HG02943 (cell line): ENCODE results near the gene SORBS2.

ENCODE experiments used
- ATAC-seq: cut with Tn5 transposase; IDR thresholded peaks from one replicate; pipeline ENCODE4 v1.9.1; 2021; ENCODE audit warnings: mild to moderate bottlenecking, low read depth, moderate library complexity; ENCODE audit not compliant: unreplicated experiment

Gene SORBS2

DNA sequence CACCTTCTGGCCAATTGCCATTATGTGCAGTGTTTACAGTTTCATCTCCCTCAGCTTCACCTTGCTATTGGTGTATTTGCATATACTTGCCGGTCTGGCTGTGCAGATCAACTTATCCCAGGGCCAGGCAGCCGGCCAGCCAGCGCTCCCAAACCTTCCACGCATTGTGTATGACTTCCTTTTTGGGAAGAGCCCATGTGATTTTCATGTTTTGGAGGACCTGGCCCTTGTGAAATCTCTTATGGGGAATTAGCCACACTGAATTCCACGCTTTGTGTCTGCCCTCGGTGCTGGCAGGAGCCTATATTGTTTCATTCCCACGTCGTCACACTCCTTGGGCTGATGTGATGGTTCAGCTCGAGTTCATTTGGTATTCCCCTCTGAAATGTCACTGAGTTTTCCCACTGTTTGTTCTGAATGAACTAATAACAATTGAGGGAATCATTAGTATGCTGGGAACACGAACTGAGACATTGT is 270.7 kb downstream of the SORBS2 start:
- no peak for ATAC-seq

DNA sequence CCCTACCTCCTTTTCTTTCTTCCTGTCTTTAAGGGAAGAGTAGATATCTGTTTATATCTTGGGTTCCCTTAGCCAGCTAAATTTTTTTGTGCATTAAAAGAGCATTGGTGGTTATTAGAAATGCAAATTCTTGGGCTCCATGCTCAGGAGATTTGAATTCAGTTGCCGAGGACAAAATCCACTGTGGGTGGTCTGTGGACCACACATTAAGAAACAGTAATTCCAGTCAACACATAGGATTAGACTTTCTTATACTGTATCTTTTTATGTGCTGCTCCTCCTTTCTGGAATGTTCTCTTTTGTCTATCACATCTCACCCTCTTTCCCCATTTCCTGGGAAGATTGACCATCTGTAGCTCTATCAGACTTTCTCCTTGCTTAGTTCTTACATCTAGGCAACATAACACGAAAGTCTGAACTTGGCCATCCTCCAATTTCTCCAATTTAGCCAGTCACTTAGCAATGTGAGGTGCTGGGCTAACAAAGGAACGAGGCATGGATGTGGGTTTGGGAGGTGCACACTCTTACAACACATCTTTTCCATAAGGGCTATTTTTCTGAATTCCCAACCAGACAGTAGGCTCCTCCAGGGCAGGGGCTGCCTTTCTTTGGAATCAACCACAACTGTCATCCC is 271.4 kb downstream of the SORBS2 start:
- no peak for ATAC-seq

DNA sequence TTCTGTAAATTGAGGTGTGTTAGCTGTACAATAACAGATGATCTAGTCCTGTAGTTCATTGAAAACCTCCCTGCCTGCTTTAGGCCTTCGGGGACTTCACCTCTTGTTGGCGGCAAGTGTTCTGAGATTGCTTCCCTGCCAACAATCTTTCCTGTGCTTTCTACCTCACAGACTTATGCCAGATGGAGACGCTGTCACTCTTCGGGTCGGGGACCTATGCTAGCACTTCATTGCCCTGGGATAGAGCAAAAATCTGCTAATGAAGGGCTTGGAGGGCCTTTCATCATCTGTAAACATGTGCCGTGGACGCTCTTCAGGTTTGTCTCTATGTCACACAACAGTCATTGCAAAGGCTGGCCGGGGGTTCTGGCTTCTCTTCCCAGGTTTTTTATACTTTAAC is 272.0 kb downstream of the SORBS2 start:
- no peak for ATAC-seq

DNA sequence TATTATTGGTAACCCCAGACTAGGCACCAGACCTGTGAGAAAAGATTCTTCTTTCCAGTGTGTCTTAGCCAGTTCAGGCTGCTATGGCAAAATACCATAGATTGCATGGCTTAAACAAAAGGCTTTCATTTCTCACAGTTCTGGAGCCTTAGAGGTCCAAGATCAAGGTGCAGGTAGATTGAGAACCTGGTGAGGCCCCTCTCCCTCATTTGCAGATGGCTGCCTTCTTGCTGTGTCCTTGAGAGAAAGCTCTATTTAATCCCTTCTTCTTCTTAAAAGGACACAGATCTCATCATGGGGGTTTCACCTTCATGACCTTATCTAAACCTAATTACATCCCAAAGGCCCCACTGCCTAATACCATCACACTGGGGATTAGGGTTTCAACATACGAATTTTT is 273.2 kb downstream of the SORBS2 start:
- ATAC-seq = no peak

DNA sequence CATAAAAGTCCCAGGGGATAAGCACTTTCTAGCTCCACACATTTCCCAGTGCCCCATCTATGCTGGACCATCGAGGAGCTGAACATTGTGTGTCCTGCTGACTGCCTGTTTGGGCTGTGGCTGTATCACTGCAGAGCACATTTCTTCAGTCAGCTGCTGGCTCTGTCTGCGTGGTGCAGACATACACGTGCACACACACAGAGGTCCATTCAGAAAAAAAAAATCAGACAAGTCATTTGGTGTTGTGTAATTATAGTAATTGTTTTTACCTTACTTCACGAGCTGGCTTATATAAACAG is 275.6 kb downstream of the SORBS2 start:
- no peak for ATAC-seq

DNA sequence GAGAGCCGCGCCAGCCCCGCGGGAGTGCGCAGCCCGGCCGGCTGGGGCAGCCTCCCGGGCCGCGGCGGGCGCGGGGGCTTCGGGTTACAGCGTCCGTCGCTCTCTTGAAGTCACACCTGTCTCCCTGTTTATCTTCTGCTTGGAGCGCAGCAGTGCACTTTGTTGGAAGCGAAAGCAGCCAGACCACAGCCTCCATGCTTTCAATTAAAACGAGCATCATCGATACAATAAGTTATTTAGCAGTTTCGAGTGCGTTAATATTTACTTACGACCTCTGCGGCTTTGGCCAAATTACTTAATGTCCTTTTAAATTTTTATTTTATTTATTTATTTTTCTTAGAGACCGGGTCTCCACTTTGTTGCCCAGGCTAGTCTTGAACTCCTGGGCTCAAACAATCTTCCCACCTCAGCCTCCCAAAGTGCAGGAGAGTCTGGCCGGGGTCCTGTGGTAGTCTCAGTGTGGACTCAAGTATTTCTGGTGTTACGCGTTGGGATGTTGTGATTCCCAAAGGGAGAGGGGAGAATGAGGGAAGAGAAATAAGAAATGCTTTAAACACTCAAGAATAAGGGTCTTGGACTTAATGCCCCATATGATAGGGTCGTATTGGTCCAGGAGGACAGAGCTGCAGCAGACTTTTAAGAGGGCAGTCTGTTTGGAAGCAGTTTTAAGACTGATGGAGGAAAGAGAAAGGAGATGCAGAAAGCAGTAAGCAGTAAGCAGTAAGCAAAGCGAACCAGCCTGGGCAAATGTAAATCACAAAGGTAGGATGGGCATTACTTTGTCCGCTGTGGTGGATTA is 276.2 kb downstream of the SORBS2 start:
- ATAC-seq = no peak
